Measurements from ENCODE around the gene COLEC12. TPM values are rescaled to one million over a fixed set of nuclear protein-coding genes. Genes with fewer than 3 reads are reported as not detected.

COLEC12 gene
- polyA plus RNA-seq, 1 donor (not counting 4 experiments of a cell fraction or from before 2014, with no cell fraction given): not detected

GRCh38 chr18:317618-318017 is 182.9 kb downstream of the COLEC12 start:
- no peak for TF ChIP-seq EZH2 (IDR thresholded peaks at IDR 0.05; ENCODE audit: low read length)
- TF ChIP-seq, protein P1, sequence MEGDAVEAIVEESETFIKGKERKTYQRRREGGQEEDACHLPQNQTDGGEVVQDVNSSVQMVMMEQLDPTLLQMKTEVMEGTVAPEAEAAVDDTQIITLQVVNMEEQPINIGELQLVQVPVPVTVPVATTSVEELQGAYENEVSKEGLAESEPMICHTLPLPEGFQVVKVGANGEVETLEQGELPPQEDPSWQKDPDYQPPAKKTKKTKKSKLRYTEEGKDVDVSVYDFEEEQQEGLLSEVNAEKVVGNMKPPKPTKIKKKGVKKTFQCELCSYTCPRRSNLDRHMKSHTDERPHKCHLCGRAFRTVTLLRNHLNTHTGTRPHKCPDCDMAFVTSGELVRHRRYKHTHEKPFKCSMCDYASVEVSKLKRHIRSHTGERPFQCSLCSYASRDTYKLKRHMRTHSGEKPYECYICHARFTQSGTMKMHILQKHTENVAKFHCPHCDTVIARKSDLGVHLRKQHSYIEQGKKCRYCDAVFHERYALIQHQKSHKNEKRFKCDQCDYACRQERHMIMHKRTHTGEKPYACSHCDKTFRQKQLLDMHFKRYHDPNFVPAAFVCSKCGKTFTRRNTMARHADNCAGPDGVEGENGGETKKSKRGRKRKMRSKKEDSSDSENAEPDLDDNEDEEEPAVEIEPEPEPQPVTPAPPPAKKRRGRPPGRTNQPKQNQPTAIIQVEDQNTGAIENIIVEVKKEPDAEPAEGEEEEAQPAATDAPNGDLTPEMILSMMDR (optimal IDR thresholded peaks at IDR 0.05 in 1 of 3, IDR thresholded peaks at IDR 0.05 in 1 of 3, conservative IDR thresholded peaks at IDR 0.05 in 1 of 3; ENCODE audit: extremely low read depth in 1 of 3, insufficient read depth in 2 of 3, low read length in 3 of 3): no peak
- dilution Hi-C loops (cut with MboI; ENCODE audit: extremely low pct_ligation_motif_present, low sequenced_read_pairs): no loop called here
- FAIRE-seq (no peak), DNase-seq (ENCODE audit: low read depth, low spot score) (no peak)
- Histone ChIP-seq H3K36me3 (ENCODE audit: control insufficient read depth in 2 of 2, extremely low read depth in 1 of 2, insufficient read depth in 2 of 2, low read length in 2 of 2) (no peaks in the 10 kb centered on the region), H3K9ac (ENCODE audit: control insufficient read depth, extremely low read depth, insufficient read depth, low read length) (no peak overlapping the region), H3K27ac (ENCODE audit: control insufficient read depth, insufficient read depth, low read length) (no peak overlapping the region), H3K9me3 (ENCODE audit: control insufficient read depth, low read depth, low read length) (no peaks in the 10 kb centered on the region), H3K4me2 (ENCODE audit: control insufficient read depth, extremely low read depth, insufficient read depth, low read depth, low read length) (no peak overlapping the region), H2AFZ (ENCODE audit: control insufficient read depth, low read length) (no peak overlapping the region), H3K4me1 (ENCODE audit: control insufficient read depth, extremely low read depth, insufficient read depth, low read length) (no peaks in the 10 kb centered on the region), H3K4me3 (ENCODE audit: control insufficient read depth in 2 of 3, extremely low read depth in 1 of 3, insufficient read depth in 2 of 3, low read depth in 1 of 3, low read length in 3 of 3) (no peak overlapping the region), H4K20me1 (ENCODE audit: control insufficient read depth, extremely low read depth, insufficient read depth, low read length) (no peaks in the 10 kb centered on the region), H3K27me3 (ENCODE audit: control insufficient read depth, extremely low read depth, insufficient read depth, low read length) (no peaks in the 10 kb centered on the region), H3K9me1 (ENCODE audit: control insufficient read depth, extremely low read depth, insufficient read depth, low read length) (no peaks in the 10 kb centered on the region), H3K79me2 (ENCODE audit: control insufficient read depth, insufficient read depth, low read length) (no peaks in the 10 kb centered on the region)

- Histone ChIP-seq H3K27ac (ENCODE audit: control insufficient read depth, insufficient read depth, low read length) (no peak overlapping the region), H3K36me3 (ENCODE audit: control insufficient read depth in 2 of 2, extremely low read depth in 1 of 2, insufficient read depth in 2 of 2, low read length in 2 of 2) (no peaks in the 10 kb centered on the region), H3K9me3 (ENCODE audit: control insufficient read depth, low read depth, low read length) (no peaks in the 10 kb centered on the region), H3K4me2 (ENCODE audit: control insufficient read depth, extremely low read depth, insufficient read depth, low read depth, low read length) (no peak overlapping the region), H3K79me2 (ENCODE audit: control insufficient read depth, insufficient read depth, low read length) (no peaks in the 10 kb centered on the region), H3K9ac (ENCODE audit: control insufficient read depth, extremely low read depth, insufficient read depth, low read length) (no peak overlapping the region), H3K4me1 (ENCODE audit: control insufficient read depth, extremely low read depth, insufficient read depth, low read length) (no peaks in the 10 kb centered on the region), H4K20me1 (ENCODE audit: control insufficient read depth, extremely low read depth, insufficient read depth, low read length) (no peaks in the 10 kb centered on the region), H3K27me3 (ENCODE audit: control insufficient read depth, extremely low read depth, insufficient read depth, low read length) (no peaks in the 10 kb centered on the region), H3K9me1 (ENCODE audit: control insufficient read depth, extremely low read depth, insufficient read depth, low read length) (no peaks in the 10 kb centered on the region), H2AFZ (ENCODE audit: control insufficient read depth, low read length) (no peak overlapping the region), H3K4me3 (ENCODE audit: control insufficient read depth in 2 of 3, extremely low read depth in 1 of 3, insufficient read depth in 2 of 3, low read depth in 1 of 3, low read length in 3 of 3) (no peak overlapping the region)
- TF ChIP-seq EZH2 (IDR thresholded peaks at IDR 0.05; ENCODE audit: low read length): no peak
- TF ChIP-seq, protein P1 (optimal IDR thresholded peaks at IDR 0.05 in 1 of 3, IDR thresholded peaks at IDR 0.05 in 1 of 3, conservative IDR thresholded peaks at IDR 0.05 in 1 of 3; ENCODE audit: extremely low read depth in 1 of 3, insufficient read depth in 2 of 3, low read length in 3 of 3): no peak
- dilution Hi-C loops (cut with MboI; ENCODE audit: extremely low pct_ligation_motif_present, low sequenced_read_pairs): no loop called here
- FAIRE-seq: no peak
- no peak for DNase-seq (ENCODE audit: low read depth, low spot score)
Measured at GRCh38 chr18:316393-316792, 184.1 kb downstream of the COLEC12 start.

All from keratinocyte (primary cell).